Stimulated activated CD8-positive, alpha-beta memory T cell treated with anti-CD3 and anti-CD28 coated beads, Interleukin-4, amount 100 ng/mL, for 48 hours (primary cell): Measurements from ENCODE around the gene MAPRE3.
"Not testable (repeated sequence)": the region's sequence is repeated elsewhere in the genome, so short reads cannot be mapped to it uniquely, and the experiment has no call there.

ENCODE experiments used
- DNase-seq: peaks from one replicate; pipeline ENCODE4 v3.0.0-alpha.2; 2020

The MAPRE3 gene

GRCh38 chr2:26970244-26970927 lies at the start of gene MAPRE3:
Gene MAPRE3, plus strand, starts transcription at chr2:26970637. Its CDS starts 51,582 bp downstream, at chr2:27022219.
- peak; percentile 82 for DNase-seq

GRCh38 chr2:26921323-26921722 lies 49.1 kb upstream of the MAPRE3 start:
- DNase-seq = no peak

DNA sequence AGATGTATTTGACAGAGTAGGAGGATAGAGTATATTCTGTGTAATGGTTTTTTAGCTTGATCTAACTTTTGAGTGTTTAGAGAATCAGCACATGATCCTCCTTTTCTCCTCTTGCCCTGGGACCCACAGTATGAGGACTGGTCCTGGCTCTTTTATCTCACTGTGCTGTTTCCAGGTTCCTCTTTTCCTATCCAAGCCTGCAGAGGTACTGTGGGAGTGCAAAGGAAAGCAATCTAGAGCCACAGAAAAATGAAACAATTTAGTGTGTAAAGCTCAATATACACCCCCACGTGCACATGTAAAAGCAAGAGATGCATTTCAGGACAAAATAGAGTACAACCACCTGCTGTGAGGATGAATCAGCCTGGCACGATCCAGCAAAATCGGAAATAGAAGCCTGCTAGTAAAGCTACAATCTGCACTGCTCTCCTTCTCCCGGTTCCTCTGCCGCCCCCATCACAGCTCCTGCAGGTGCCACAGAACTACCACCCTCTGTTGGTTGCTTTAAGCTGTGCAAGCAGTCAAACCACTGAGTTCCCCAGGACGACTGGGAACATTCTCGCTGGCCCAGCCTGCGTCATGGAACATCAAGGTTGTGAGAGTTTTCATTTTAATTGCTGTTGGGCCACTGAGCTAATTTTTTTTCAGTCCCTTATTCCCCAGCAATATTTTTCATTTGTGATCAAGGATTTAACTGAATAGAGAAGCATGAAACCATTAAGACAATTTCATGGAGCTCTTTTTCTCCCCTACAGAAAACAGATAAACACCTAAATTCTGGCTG lies 47.8 kb upstream of the MAPRE3 start:
- DNase-seq = peak; percentile 46

DNA sequence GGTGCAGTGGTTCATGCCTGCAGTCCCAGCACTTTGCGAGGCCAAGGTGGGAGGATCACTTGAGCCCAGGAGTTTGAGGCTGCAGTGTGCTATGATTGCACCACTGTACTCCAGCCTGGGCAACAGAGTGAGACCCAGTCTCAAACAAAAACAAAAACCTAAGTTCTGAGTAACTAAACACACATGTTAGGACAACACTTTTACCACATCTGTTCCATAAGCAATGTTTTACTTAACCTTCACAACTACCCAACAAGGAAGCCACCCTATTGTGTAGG lies 47.3 kb upstream of the MAPRE3 start:
- not testable (repeated sequence) for DNase-seq

DNA sequence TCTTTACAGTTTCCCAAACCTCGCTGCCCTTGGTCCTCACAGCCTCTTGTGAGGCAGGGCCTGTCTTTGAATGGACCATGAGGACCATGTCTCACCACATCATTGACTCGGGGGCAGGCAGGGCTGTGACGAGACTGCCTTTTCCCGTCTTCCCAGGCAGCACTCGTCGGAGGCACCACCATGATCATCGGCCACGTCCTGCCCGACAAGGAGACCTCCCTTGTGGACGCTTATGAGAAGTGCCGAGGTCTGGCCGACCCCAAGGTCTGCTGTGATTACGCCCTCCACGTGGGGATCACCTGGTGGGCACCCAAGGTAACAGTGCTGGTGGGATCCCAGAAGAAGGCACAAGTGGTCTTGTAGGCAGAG lies 45.7 kb upstream of the MAPRE3 start:
- no peak for DNase-seq

- no peak for DNase-seq
Measured at GRCh38 chr2:26925100-26925791, 45.2 kb upstream of the MAPRE3 start.

- DNase-seq = no peak
Measured at GRCh38 chr2:26927221-26927620, 43.2 kb upstream of the MAPRE3 start.

- DNase-seq = no peak
Measured at GRCh38 chr2:26932974-26933373, 37.5 kb upstream of the MAPRE3 start.

GRCh38 chr2:26933431-26934334 lies 36.8 kb upstream of the MAPRE3 start:
- peak; percentile 5 for DNase-seq

GRCh38 chr2:26934335-26934724 lies 36.1 kb upstream of the MAPRE3 start:
- DNase-seq = no peak

GRCh38 chr2:26934985-26935384 lies 35.5 kb upstream of the MAPRE3 start:
- no peak for DNase-seq

- DNase-seq = no peak
Measured at GRCh38 chr2:26936855-26937254, 33.6 kb upstream of the MAPRE3 start.

- DNase-seq = no peak
Measured at GRCh38 chr2:26938399-26939118, 31.9 kb upstream of the MAPRE3 start.

DNA sequence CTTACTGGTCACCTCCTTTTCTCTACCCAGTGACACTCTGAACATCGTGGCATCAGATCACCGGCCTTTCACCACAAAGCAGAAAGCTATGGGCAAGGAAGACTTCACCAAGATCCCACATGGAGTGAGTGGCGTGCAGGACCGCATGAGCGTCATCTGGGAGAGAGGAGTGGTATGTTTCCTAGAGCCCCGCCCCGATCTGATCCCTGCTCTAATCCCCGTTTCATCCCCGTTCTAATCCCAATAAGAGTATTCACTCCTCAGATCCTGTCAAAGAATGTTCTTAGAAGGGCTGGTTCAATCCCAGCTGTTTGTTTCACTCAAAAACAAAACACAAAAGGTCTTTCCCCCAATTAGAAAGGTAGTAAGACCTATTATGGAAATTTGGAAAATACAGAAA lies 30.4 kb upstream of the MAPRE3 start:
- DNase-seq = no peak

- DNase-seq = no peak
Measured at GRCh38 chr2:26941486-26941885, 29.0 kb upstream of the MAPRE3 start.

DNA sequence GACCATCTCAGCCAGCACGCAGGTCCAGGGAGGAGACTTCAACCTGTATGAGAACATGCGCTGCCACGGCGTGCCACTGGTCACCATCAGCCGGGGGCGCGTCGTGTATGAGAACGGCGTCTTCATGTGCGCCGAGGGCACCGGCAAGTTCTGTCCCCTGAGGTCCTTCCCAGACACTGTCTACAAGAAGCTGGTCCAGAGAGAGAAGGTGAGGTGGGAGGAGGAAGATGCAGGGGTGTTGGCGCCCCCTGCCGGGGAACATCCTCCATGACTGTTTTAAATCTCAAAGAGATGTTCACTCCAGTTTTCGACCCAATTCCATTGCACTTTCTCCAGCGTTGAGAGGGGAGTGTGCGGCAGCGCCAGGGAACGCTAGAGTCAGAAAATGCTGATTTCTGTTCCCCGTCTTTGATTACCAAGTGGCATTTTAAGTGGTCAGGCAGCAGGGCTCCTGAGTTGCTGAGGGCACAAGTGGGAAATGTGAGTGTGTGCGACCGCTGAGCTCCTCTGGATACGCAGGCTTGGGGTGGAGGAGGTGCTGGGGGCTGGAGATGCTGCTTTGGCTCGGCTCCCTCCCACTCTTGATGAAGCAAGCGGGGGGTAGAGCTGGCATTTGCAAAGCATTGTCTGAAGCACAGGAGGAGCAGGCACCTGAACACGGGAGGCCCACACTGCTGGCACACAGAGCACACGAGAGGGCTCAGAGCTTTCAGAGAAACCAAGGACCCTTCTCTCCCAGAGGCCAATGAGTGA lies 27.7 kb upstream of the MAPRE3 start:
- peak; percentile 81 for DNase-seq

GRCh38 chr2:26945991-26946750 lies 24.3 kb upstream of the MAPRE3 start:
- no peak for DNase-seq

GRCh38 chr2:26946841-26947784 lies 23.3 kb upstream of the MAPRE3 start:
- DNase-seq = no peak

- DNase-seq = no peak
Measured at GRCh38 chr2:26948800-26949199, 21.6 kb upstream of the MAPRE3 start.

DNA sequence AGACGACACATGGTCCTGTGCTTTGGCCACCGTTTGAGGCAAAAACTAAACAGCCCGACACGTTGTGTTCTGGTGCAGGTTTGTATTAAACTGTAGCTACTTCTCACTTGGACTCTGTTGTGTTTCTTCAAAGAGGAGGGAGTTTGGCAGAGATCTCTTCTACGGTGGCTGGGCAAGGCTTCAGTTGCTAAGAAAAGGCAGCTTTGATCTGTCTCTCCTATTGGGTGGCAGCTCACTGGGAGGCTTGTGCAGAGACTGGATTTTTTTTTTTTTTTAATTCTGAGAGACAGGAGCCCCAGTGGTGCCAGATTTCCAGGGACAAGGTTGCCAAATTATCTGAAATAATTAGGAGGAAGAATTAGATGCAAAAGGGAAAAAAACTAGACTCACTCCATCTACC lies 20.2 kb upstream of the MAPRE3 start:
- DNase-seq = no peak
